Spleen (tissue), 7 donors: ENCODE data around the gene SLC13A3.

Experiments
- POLR2AphosphoS5 ChIP-seq, 3 donors: sonication (generic); formaldehyde crosslinking; IDR thresholded peaks; one replicate each; pipeline ENCODE4 v1.5.1; 2017; ENCODE audit warnings: antibody characterized with exemption in 3 of 3
- TF ChIP-seq, protein P1 (sequence below), 11 experiments: fragments of 200-600 bp in 7 of 11; fragments of 450-650 bp in 4 of 11; sonication (generic) in 4 of 11; IDR thresholded peaks in 8 of 11; conservative IDR thresholded peaks in 3 of 11; 1 replicate in 7 of 11; 2 replicates in 4 of 11; pipeline versions ENCODE4 v1.4.0 to v1.8.0; 2016 to 2021; ENCODE audit warnings: antibody characterized with exemption in 11 of 11, inconsistent platforms in 4 of 11, mild to moderate bottlenecking in 1 of 11
- donor health status: DM: no; HTN: no; CAD: no; lungs with moderate emphysema.
- donor health status: DM: no; HTN: no; CAD: no.
- donor health status: DM: no; HTN: no; CAD: no.

DNA sequence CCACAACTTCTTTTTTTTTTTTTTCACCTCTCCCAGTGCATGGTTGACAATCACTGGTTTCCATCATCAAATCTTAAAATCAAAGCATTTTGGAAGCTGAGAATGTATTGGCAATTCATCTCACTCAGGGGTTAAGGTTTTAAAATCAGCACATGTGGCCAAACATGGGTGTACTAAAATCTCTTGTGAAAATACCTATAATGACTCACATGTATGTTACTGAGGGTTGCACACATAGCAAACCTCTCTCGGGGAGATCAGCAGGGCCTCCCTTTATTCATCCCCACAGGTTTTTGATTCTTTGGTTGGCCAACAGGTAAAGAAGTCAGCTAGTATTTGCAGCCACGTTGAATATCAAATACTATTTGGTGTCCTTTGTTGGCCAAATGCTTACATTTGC is 56.5 kb downstream of the SLC13A3 start:
- TF ChIP-seq, protein P1, sequence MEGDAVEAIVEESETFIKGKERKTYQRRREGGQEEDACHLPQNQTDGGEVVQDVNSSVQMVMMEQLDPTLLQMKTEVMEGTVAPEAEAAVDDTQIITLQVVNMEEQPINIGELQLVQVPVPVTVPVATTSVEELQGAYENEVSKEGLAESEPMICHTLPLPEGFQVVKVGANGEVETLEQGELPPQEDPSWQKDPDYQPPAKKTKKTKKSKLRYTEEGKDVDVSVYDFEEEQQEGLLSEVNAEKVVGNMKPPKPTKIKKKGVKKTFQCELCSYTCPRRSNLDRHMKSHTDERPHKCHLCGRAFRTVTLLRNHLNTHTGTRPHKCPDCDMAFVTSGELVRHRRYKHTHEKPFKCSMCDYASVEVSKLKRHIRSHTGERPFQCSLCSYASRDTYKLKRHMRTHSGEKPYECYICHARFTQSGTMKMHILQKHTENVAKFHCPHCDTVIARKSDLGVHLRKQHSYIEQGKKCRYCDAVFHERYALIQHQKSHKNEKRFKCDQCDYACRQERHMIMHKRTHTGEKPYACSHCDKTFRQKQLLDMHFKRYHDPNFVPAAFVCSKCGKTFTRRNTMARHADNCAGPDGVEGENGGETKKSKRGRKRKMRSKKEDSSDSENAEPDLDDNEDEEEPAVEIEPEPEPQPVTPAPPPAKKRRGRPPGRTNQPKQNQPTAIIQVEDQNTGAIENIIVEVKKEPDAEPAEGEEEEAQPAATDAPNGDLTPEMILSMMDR (IDR thresholded peaks at IDR 0.05 in 8 of 11, conservative IDR thresholded peaks at IDR 0.05 in 3 of 11): no peak
- TF ChIP-seq POLR2AphosphoS5 (IDR thresholded peaks at IDR 0.05): no peak
